NCI-H146 treated with DMSO at 0.1 percent for 48 hours (cell line): ENCODE measurements around the gene PRKCSH.
"Not testable (repeated sequence)": the region's sequence is repeated elsewhere in the genome, so short reads cannot be mapped to it uniquely, and the experiment has no call there.

Experiments used
- DNase-seq: peaks from one replicate; lab custom pipeline; 2025; ENCODE audit not compliant: unreplicated experiment; lab: John Stamatoyannopoulos, UW

PRKCSH gene

GRCh38 chr19:11450570-11451326, 15.3 kb downstream of the PRKCSH start:
- DNase-seq = no peak

- no peak for DNase-seq
Measured at GRCh38 chr19:11451327-11451870, 16.0 kb downstream of the PRKCSH start.

- no peak for DNase-seq
Measured at GRCh38 chr19:11451871-11452619, 16.6 kb downstream of the PRKCSH start.

GRCh38 chr19:11452620-11453310, 17.3 kb downstream of the PRKCSH start:
- DNase-seq = no peak

- no peak for DNase-seq
Measured at GRCh38 chr19:11453468-11454341, 18.3 kb downstream of the PRKCSH start.

- DNase-seq = not testable (repeated sequence)
Measured at GRCh38 chr19:11455233-11455554, 19.8 kb downstream of the PRKCSH start.

- DNase-seq = no peak
Measured at GRCh38 chr19:11456659-11457058, 21.2 kb downstream of the PRKCSH start.

GRCh38 chr19:11457115-11457514, 21.7 kb downstream of the PRKCSH start:
- DNase-seq = no peak

GRCh38 chr19:11457831-11458230, 22.4 kb downstream of the PRKCSH start:
- no peak for DNase-seq

GRCh38 chr19:11458236-11458900, 22.9 kb downstream of the PRKCSH start:
- DNase-seq = no peak

GRCh38 chr19:11458912-11459311, 23.5 kb downstream of the PRKCSH start:
- DNase-seq = not testable (repeated sequence)

- DNase-seq = no peak
Measured at GRCh38 chr19:11460207-11460606, 24.8 kb downstream of the PRKCSH start.

- no peak for DNase-seq
Measured at GRCh38 chr19:11461453-11461852, 26.0 kb downstream of the PRKCSH start.

- no peak for DNase-seq
Measured at GRCh38 chr19:11463391-11463790, 28.0 kb downstream of the PRKCSH start.

- DNase-seq = no peak
Measured at GRCh38 chr19:11464333-11465265, 29.2 kb downstream of the PRKCSH start.

GRCh38 chr19:11465600-11465999, 30.2 kb downstream of the PRKCSH start:
- no peak for DNase-seq

- DNase-seq = not testable (repeated sequence)
Measured at GRCh38 chr19:11468266-11468845, 32.9 kb downstream of the PRKCSH start.

GRCh38 chr19:11473725-11474124, 38.3 kb downstream of the PRKCSH start:
- DNase-seq = no peak

- not testable (repeated sequence) for DNase-seq
Measured at GRCh38 chr19:11475343-11475742, 39.9 kb downstream of the PRKCSH start.
